ENCODE data around the gene EPHB1.

The EPHB1 gene

DNA sequence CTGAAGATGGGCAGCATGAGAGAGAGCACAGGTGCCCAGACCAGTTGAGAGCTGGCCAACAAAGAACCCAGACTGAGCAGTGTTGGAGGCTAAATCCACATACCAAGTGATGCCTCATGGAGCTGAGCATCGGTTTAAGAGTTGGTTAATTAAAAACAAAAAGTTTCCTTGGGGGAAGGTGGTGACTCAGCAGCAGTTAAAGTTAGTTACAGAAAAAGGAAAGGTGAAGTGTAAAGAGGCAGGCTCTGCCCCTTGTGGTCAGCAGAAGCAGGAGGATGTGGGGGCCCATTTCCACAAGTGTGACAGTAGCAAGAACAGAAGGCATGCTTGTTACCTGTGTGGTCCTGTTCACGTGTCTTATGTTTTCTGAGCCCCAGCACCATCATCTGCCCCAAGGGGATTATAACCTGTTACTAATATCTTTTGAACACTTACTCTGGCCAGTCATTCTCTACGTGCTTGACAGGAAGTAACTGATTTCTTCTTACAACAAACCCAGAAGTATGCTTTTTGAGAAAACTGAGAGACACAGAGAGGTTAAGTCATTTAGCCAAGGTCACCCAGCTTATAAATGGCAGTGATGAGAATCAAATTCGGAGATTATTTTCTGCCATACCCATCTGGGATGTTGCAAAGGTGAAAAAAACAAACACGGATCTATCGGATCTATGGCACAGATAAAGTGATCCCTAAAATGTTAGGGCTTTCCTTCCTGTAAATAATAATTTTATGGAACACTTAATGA, 91.0 kb downstream of the EPHB1 start:
- DNase-seq: no peak

DNA sequence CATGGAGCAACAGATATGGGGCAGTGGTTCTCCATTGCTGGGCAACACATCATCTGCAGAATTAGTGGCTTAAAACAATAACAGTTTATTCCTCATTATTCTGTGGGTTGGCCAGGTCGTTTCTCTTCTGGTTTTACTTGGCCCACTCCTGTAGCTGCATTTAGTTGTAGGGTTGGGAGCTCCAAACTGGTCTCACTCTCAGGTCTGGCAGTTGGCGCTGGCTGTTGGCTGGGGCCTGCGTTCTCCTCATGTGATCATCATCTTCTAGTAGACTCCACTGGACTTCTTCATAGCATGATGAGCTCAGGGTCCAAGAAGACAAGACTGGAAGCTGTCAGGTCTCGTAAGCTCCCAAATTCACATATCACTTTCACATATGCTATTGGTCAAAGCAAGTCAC, 91.9 kb downstream of the EPHB1 start:
- DNase-seq: no peak

DNA sequence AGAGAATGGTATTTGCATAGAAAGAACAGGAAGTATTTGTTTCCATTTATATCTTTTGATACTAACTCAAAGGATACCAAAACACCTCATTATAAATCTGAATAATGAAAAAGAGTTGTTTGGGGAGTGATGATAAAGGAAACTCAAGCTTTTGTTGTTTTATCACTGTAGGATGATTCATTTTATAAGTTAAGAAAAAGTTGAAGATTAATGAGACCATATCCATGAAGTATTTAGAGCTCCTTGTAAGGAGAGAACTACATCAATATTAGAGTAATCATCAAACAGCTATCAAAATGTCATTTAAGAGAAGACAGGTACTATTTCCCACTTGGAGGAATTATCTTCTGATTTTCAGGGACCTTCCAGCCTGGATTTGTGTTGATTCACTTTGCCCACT, 92.5 kb downstream of the EPHB1 start:
- no peak for DNase-seq

DNA sequence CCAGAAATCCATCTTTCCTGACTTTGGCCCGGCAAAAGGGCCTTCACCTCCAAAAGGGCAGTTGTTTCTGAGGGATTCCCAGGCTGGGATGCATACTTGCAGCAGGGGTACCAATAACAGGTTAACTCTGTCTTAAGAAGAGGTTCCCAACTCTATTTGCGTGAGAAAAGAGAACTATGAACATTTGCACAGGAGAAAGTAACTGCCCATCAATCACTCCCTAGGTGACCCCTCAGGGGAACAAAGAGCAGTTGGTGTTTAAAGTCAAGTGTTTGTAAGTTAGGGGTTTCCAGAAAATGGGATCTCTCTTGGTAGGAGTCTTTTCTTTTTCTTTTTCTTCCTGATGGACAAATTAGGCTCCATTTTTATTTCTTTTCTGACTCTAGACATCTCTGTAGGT, 97.3 kb downstream of the EPHB1 start:
- no peak for DNase-seq

DNA sequence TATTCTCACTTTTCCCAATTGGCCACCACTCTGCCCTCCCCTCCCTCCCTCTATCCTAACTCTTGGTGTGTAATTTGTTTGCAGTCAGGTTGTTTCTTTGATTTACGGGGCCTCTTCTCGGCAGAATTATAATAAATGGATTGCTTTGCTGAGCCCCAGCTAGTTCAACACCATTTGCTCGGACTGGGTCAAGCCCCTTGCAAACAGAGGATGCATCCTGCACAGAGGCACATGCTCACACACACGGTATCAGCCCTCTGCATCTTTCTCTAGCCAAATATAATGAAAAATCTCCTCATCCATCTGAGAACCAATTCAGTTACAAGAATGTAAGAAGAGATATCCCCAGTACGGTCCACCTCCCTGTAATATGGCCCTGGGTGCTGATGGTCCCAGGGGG, 97.7 kb downstream of the EPHB1 start:
- no peak for DNase-seq

DNA sequence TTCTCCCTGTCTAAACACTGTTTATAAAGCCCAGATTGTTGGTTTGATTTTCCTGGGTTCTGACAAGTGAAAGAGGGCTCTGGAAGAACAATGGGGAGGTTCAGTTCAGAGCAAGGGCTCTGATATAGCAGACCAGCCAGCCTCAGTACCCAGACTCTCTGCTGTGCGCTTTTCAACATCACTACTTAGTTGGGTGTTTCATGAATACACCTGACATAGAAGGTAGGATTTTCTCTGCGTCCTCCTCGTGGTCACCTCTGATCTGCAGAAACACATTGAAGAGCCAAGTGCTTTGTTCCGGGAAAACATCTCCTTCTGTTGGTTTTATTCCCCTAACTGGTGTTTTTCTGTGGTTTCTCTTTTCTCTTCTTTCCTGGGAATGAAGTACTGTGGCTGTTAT, 99.5 kb downstream of the EPHB1 start:
- DNase-seq: no peak

DNA sequence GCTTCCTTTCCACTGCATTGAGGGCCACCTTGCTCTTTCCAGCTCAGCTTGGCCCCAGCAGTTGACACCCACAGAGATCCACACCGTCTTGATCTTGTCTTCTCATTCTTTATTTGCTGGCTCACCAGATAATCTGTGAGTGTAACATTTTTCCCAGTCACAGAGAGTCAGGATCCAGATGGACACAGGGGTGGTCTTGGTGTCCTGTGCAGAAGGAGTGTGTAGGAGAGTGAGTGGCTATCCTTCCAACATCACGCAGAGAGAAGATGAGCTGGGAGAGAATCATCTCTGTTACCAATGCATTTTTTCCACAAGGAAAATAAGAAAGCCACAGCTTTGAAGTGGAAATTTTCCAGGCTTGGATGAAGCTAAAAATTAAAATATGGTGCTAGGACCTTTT, 100.1 kb downstream of the EPHB1 start:
- no peak for DNase-seq

DNA sequence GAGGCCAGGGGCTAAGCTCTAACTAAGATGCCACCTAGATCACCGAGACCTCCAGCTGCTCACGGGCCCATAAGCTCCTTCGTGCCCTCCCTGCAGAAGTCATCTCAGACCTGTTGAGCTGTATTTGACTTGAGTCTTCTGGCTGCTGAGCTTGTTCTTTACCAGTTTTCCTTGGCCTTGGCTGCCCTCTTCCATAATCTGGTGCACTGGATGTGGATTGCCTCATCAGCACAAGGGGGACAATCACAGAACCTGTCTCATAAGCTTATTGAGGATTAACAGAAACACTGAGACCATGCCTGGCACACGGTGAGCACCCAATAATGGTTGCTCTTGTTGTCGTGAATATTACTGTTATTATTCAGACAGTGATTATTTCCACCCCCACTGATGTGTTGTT, 101.1 kb downstream of the EPHB1 start:
- DNase-seq: no peak

DNA sequence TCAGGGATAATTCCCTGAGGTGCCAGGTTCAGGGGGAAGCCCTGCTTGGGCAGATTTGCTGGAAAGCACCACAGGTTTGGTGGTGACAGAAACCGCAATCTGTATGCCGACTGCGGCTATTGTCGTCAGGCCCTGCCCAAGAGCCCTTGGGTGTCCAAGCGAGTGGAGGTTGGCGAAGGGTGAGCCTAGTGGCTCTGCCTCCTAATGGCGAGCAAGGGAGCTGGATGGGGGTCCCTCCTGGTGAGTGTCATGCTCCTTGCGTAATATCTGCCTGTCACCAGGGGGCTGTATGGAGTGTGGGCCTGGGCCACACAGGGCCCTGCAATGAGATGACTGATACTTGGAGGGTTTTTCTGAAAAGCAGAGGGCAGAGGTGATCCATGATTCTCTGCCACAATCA, 101.6 kb downstream of the EPHB1 start:
- no peak for DNase-seq

DNA sequence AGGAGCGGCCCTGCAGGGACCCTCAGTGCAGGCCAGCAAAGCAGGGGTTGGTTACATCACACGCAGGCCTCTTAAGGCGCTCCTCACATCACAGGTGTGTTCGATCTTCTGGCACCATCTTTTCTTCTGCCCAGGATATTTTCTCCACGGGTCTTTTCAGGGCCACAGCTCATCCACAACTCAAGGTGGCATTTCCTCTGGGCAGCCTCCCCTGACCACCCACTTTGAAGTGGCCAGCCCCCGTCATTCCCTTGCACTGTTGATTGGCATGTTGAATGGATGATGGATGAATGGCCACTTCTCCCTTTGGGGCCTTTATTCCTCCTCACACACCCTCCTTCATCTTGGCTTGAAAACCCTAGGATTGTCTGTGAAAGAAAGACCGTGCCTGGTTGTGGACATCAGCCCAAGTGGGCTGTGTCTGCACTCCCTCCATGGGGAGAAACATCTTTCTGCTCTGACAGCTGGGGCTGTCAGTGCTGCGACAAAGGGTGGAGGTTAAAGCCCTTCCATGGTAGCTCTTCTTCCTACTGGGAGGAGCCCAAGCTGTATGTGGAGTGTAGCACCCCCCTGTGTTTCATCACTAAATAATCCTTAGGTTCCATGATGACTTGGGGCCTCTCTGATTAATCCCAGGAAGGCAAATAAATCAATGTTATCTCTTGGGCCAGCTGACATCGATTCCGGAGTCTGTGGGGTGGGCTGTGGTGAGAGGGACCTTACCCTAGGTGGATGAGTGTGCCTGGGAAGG, 102.5 kb downstream of the EPHB1 start:
- DNase-seq: no peak

DNA sequence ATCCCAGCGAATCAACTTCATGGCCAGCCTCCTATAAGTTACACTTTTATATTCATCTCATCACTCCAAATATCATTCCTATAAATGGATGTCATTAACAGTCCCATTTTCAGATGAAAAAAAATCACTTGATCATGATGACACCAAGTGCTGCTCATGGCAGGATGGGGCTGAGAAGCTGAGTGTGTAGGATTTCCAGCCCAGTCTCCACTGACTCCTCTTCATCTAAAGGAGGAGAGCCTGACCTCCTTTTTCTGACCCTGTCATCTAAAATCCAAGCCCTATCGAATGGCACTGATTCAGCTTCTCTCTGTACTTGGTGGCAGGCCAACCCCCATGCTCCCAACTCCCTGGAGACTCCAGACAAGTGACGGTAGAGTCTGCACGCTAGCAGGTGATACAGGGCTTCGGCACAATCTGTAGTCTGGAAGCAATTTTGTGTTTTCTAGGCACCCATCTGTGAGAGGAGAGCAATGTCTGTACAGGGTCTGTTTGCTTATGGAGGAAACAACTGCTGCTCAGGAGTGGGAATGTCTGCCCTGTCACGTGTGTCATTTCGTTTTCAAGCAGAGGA, 103.2 kb downstream of the EPHB1 start:
- no peak for DNase-seq

DNA sequence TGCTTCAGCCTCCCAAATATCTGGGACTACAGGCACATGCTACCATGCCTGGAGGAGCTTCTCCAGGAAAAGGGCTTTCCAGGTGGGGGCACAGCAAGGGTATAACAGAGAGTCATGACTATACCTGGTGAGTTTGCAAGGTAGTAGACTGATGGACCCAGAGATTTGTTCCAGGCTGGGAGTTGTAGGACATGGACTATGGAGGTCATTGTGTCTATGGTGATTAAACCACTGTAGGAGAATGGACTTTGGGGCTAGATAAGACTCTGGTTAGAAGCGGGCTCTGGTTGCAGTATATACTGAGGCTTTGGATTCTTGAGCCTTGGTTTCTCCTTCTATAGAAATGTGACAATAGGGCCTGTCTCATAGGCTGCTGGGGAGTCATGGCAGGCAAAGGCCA, 104.7 kb downstream of the EPHB1 start:
- no peak for DNase-seq

DNA sequence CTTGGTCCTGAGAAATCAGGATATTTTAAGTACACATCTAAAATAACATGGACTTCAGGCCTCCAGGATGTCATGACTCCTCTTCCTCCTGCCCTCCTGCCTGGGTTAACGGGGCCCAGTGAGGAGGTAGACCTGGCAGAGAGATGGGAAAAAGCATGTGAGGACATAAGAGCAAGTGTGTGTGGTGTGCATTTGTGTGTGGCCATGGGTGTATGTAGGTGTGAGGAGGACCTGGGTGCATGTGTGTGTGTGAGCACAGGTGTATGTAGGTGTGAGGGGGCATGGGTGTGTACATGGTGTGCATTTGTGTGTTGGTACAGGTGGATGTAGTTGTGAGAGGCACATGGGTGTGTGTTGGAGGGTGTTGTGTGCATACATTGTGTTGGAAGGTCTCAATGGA, 105.4 kb downstream of the EPHB1 start:
- DNase-seq: no peak

DNA sequence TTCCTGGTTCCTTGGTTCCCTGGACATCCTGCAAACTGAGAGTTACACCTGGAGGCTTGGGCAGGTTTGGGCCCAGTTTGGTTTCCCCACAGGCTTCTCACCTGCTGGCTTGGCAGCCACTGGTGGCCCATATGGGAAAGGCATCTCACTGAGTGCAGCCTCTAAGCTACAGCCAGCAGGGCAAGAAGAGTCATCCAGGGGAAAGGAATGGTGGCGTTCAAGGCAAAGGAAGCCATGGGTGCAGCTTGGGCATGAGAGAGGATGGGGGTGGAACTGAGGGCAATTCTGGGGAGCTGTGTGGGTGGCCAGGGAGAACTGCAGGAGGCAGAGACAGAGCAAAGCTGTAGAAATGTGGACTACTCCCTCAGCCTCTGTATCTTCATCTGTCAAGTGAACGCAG, 106.4 kb downstream of the EPHB1 start:
- DNase-seq: no peak

DNA sequence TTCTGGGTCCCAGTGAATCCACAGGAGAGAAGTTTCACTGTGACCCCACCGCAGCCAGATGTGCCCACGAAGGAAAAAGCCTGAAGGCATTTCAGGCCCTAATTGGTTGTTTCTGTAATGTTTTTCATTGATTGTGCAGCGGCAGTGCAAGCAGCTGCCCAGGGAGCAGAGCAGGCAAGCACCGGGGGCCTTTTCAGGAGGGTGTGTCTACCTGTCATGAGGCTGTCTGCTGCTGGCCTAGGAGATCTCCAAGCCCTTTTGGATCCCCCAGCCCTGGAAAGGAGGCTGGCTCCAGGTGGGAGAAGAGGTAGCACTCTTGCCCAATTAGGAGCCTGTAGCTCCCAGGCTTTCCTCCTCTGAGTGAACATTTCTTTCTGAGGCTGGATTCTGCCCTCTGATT, 108.8 kb downstream of the EPHB1 start:
- no peak for DNase-seq

DNA sequence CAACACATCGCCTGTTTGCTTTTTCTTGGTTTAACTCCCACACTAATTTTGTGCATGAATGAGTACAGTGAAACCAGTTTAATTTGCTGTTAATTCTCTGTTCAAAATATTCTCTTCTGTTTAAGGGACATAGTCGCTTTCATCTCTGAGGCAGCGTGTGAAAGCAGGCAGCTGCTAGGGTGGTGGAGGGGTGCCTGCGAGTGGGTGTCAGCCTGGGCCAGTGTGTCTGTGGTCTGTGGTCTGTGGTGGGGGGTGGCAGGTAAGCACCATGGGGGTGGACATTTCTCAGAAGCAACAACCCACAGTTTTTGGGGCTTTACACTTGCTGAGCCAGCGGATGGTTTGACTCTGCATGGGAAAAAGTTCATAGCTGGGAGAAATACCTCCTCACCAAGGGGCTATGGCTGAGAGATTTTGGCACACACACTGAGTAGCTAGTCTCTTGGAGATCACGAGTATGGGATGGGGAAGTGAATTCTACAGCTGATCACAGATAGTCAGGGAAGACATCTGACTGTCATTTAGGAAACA, 109.2 kb downstream of the EPHB1 start:
- peak in 1 of 4 experiments; percentile 19 for DNase-seq

DNA sequence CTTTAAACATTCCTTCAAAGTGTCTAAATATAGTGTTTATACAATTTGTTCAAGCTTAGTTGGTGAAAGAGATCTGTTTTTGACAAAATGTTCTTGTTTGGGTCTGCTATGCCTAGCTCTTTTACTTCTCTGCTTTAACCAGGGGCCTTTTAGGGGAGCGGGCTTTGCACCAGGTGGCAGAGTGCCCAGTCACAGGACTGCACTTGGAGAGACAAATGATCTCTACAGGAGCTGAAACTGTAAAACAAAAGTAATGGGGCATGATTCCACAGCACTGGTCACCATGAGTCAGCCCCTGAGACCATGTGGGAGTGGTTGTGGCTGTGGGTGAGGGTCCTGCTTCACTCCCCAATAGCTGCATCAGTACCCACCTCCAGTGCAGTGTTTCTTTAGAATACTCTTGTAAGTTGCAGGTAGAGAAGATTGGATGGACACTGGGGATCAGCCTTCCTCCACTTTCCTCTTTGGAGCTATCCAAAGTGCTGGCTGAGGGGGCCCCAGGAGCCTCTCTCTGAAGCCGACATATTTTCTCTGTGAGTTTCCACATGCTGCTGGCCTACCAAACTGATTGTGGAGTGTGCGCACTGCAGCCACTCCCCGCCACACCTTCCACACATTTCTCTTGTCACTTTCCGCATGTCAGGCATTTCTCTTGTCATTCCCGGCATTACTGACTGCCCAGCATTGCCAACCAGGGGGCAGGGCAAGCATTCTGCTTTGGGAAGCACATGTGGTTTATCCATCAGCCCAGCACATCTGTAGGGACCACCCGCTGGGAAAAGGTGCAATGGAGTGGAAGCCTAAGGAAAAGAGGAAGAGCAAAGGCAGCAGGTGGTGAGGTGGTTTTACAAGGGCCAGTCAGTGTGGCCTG, 110.0 kb downstream of the EPHB1 start:
- DNase-seq: no peak

DNA sequence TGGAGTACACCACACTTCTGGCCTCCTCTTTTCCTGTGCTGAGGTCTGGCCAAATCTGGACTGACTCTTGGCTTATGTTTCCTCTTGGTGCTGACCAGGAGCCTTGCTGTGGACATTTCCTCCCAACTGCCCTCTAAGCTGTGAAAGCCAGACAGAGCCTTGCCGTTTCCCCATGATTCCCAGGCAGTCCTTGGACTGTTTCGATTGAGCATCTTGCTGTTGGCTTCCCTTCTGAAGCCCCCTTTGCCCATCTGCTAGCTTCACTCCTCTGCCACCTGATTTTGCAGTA, 110.5 kb downstream of the EPHB1 start:
- no peak for DNase-seq

DNA sequence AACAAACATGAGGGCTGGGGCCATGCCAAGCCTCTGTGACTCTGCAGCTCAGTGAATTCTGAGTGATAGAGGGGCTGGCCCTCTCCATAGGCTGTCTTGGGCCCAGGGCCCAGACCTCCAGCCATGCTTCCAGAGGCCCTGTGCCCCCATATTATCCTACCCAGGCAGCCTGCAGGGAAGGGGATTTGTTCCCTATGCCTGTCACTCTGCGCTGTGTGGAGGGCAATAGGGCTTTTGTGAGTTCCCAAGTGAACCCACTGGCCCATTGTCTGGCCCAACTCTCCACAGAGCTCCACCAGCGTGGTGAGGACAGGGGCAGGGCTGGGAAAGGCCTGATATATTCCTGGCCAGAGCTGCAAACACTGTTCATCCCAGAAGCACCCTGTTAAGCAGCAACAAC, 113.2 kb downstream of the EPHB1 start:
- no peak for DNase-seq

DNA sequence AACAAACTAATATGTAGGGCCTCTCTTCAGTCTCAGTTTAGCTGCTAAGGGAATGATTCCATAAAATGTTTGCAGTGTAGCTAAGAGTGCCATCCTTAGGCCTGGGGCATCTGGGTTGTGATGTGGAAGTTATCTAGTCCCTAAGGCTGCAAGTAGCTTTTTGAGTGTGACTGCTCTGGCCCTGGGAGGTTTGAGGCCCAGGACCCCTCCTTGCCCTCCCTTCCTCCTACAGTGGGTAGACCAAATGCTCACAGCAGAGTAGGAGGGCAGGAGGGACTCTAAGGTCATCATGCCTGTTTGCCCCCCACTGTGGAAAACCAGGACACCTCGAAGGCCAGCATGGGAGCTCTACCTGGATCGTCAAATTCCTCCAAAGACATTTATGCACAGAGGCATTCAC, 115.0 kb downstream of the EPHB1 start:
- DNase-seq: no peak

DNA sequence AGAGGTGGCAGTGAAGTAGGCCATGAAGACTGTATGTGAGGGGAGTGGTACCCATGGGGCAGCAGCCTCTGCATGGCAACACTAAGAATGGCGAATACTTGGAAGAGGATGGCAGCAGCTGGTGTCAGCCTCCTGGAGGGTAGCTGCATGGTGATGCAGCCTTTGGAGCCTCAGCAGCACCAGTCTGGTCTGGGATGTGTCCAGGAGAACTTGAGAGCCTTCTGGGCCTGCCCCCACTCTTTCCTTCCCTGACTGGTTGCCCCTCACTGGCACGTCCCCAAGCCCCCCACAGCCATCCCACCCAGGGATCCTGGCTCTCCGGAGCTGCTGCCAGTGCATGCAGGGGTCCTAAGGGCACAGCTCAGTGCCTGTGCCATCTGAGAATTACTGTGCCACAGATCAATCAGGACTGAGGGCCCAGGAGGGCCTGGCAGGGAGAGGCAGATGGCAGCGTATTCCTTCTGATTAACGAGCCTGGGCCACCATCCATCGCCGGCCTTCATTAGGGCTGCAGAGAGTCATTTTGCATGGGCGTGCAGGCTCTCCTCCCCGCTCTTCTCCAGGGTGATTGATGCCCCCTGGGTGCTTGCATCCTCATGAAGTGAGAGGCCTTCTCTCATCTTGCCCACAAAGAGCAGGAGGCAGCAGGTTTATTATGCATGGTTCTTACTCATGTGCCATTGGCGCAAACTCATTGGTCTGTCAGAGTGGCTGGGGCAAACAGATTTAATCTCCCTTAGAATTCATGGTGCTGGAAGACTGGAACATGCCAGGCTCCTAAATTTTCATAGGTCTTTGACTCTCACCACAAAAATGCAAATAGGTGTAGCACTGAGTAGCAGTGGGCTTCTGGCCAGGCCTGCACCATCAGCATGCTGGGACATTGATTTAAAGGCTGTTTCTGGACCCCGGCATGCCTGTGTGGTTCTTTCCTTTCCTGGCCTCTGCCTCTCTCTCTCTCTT, 116.8 kb downstream of the EPHB1 start:
- no peak for DNase-seq

All from suppressor macrophage (primary cell).